ENCODE measurements around the gene PSMF1. TPM values are rescaled to one million over a fixed set of nuclear protein-coding genes. Genes with fewer than 3 reads are reported as not detected.

PSMF1 gene
- polyA plus RNA-seq, 1 donor from 2014 or later: 236 TPM

- no peaks in the 10 kb centered on the region for H3K9me3 ChIP-seq (ENCODE audit: low read length)
- no peaks in the 10 kb centered on the region for H3K9me2 ChIP-seq (ENCODE audit: insufficient read depth, low read length)
- H3K79me2 ChIP-seq (replicated peaks; ENCODE audit: insufficient read depth, low read length): no peaks in the 10 kb centered on the region
- no peak overlapping the region for H2AFZ ChIP-seq (ENCODE audit: low read depth, low read length)
- H3K9ac ChIP-seq (ENCODE audit: low read length): no peak overlapping the region
- H3K36me3 ChIP-seq (ENCODE audit: insufficient read depth, low read length): no peaks in the 10 kb centered on the region
- no peaks in the 10 kb centered on the region for H3F3A ChIP-seq (ENCODE audit: insufficient read depth, low read length, poor library complexity, severe bottlenecking)
- no peak overlapping the region for H3K4me3 ChIP-seq (ENCODE audit: low read length)
- H3K4me2 ChIP-seq (ENCODE audit: low read length): no peak overlapping the region
- no peak overlapping the region for H3K27ac ChIP-seq (ENCODE audit: low read length)
- TF ChIP-seq REST (IDR thresholded peaks at IDR 0.05; ENCODE audit: borderline replicate concordance) (no peak), POLR2AphosphoS5 (IDR thresholded peaks at IDR 0.05) (no peak), CTCF (IDR thresholded peaks at IDR 0.05; ENCODE audit: poor library complexity, severe bottlenecking) (no peak), MXI1 (conservative IDR thresholded peaks at IDR 0.05; ENCODE audit: poor library complexity, severe bottlenecking) (no peak), EP300 (conservative IDR thresholded peaks at IDR 0.05; ENCODE audit: poor library complexity, severe bottlenecking) (no peak), EZH2 (IDR thresholded peaks at IDR 0.05; ENCODE audit: borderline replicate concordance, insufficient read depth, low read length, poor library complexity, severe bottlenecking) (no peak), RAD21 (conservative IDR thresholded peaks at IDR 0.05) (no peak), SMC3 (conservative IDR thresholded peaks at IDR 0.05; ENCODE audit: poor library complexity) (no peak), TAF1 (IDR thresholded peaks at IDR 0.05; ENCODE audit: low read depth) (no peak)
- H3K27me3 ChIP-seq (ENCODE audit: insufficient read depth, low read depth, low read length): no peaks in the 10 kb centered on the region
- no peaks in the 10 kb centered on the region for H4K20me1 ChIP-seq (ENCODE audit: insufficient read depth)
Observed at GRCh38 chr20:1199964-1200363, 81.6 kb downstream of the PSMF1 start.

- H3K4me2 ChIP-seq (ENCODE audit: low read length): no peak within 1 kb of the TSS
- TF ChIP-seq TAF1 (IDR thresholded peaks at IDR 0.05; ENCODE audit: low read depth) (no peak), CTCF (IDR thresholded peaks at IDR 0.05; ENCODE audit: poor library complexity, severe bottlenecking) (no peak), EZH2 (IDR thresholded peaks at IDR 0.05; ENCODE audit: borderline replicate concordance, insufficient read depth, low read length, poor library complexity, severe bottlenecking) (no peak), EP300 (conservative IDR thresholded peaks at IDR 0.05; ENCODE audit: poor library complexity, severe bottlenecking) (no peak), RAD21 (conservative IDR thresholded peaks at IDR 0.05) (no peak), MXI1 (conservative IDR thresholded peaks at IDR 0.05; ENCODE audit: poor library complexity, severe bottlenecking) (no peak), SMC3 (conservative IDR thresholded peaks at IDR 0.05; ENCODE audit: poor library complexity) (no peak), REST (IDR thresholded peaks at IDR 0.05; ENCODE audit: borderline replicate concordance) (no peak), POLR2AphosphoS5 (IDR thresholded peaks at IDR 0.05) (no peak)
- H3K9ac ChIP-seq (ENCODE audit: low read length): no peak within 1 kb of the TSS
- H3K9me2 ChIP-seq (ENCODE audit: insufficient read depth, low read length): no peaks in the 10 kb centered on the region
- H3K27me3 ChIP-seq (ENCODE audit: insufficient read depth, low read depth, low read length): no peaks in the 10 kb centered on the region
- no peak within 1 kb of the TSS for H3K4me3 ChIP-seq (ENCODE audit: low read length)
- no peak within 1 kb of the TSS for H3K27ac ChIP-seq (ENCODE audit: low read length)
- H3K36me3 ChIP-seq (ENCODE audit: insufficient read depth, low read length): no peaks in the 10 kb centered on the region
- no peaks in the 10 kb centered on the region for H3F3A ChIP-seq (ENCODE audit: insufficient read depth, low read length, poor library complexity, severe bottlenecking)
- no peaks in the 10 kb centered on the region for H3K9me3 ChIP-seq (ENCODE audit: low read length)
- no peak within 1 kb of the TSS for H2AFZ ChIP-seq (ENCODE audit: low read depth, low read length)
- no peaks in the 10 kb centered on the region for H3K79me2 ChIP-seq (replicated peaks; ENCODE audit: insufficient read depth, low read length)
- H4K20me1 ChIP-seq (ENCODE audit: insufficient read depth): no peaks in the 10 kb centered on the region
Observed at GRCh38 chr20:1202762-1203504, 84.5 kb downstream of the PSMF1 start, which contains the start of gene C20orf202. Gene C20orf202, plus strand, starts transcription at chr20:1203454. Its CDS starts 132 bp downstream, at chr20:1203586.
